Choroid plexus epithelial cell (primary cell): ENCODE data around the gene GALNT13.

Experiments
- DNase-seq: peaks from one replicate; pipeline ENCODE4 v3.0.0-alpha.2; 2010; ENCODE audit warnings: low read depth
- H3K4me3 ChIP-seq: 2 replicates; pipeline ENCODE4 v1.5.1; 2011; ENCODE audit warnings: low read depth, mild to moderate bottlenecking, control low read depth, low read length, moderate library complexity
- CTCF ChIP-seq: conservative IDR thresholded peaks from 2 replicates; pipeline ENCODE4 v1.5.1; 2011; ENCODE audit warnings: low read depth, mild to moderate bottlenecking, control low read depth, inconsistent platforms, low read length, moderate library complexity

GALNT13 gene

GRCh38 chr2:154228566-154229280 lies 357.0 kb downstream of the GALNT13 start:
- no peak for TF ChIP-seq CTCF
- no peak for DNase-seq
- H3K4me3 ChIP-seq = no peak overlapping the region

DNA sequence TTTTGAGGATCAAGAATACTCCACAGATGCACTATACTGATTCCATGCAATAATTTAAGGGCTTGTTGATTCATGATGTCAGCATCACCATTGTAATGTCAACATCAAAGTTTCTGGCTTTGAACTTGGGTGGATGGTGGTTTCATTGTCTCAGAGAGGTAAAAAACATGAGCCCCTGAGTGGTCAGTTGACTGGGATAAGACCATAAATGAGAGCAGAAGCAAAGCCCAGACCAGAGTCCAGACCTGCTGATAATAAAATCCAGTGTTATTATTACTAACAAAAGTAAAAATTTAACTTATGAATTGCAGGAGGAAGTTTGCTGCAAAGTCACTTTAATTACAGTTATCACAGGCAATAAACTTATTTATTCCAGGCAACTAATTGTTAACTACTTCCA lies 358.2 kb downstream of the GALNT13 start:
- no peak for DNase-seq
- H3K4me3 ChIP-seq = no peak overlapping the region
- TF ChIP-seq CTCF = no peak

GRCh38 chr2:154231021-154231420 lies 359.3 kb downstream of the GALNT13 start:
- no peak for TF ChIP-seq CTCF
- no peak for DNase-seq
- H3K4me3 ChIP-seq = no peak overlapping the region

DNA sequence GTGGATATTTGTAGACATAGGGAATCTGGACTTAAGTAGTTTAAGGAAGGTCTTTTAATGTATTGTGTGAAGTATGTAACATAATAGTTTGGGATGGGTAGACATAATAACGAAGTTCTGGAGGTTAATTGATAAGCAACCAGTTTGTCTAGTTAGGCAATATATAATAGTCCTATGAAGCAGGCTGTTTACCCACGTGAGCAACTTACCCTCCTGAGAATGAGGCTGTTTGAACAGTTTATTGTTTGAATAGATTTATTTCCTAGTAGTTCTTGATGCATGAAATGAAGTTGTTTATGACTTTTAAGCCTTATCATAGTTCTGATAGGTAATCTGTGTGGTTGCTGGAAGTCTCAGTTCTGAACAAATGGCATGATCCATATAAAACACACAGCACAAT lies 361.5 kb downstream of the GALNT13 start:
- no peak for TF ChIP-seq CTCF
- no peak for DNase-seq
- no peak overlapping the region for H3K4me3 ChIP-seq

GRCh38 chr2:154238252-154238651 lies 366.5 kb downstream of the GALNT13 start:
- H3K4me3 ChIP-seq = no peak overlapping the region
- no peak for DNase-seq
- no peak for TF ChIP-seq CTCF

DNA sequence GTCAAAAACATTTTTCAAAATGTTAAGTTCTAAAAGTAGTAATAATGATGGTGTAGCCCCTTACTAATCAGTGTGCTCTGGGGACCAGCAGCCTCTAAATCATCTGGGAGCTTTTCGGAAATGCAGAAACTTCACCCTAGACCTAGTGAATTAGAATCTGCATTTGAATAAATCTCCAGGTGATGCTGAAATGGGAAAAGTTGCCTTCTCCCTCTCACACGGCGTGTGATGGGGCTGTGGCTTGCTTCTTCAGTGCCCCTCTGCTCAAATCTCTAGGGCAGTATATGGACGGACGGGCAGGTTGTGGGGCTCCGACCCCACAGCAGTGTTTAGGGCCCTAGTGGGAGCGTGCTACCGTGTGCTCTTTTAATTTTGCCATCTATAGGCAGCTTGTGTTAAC lies 368.6 kb downstream of the GALNT13 start:
- no peak for TF ChIP-seq CTCF

DNA sequence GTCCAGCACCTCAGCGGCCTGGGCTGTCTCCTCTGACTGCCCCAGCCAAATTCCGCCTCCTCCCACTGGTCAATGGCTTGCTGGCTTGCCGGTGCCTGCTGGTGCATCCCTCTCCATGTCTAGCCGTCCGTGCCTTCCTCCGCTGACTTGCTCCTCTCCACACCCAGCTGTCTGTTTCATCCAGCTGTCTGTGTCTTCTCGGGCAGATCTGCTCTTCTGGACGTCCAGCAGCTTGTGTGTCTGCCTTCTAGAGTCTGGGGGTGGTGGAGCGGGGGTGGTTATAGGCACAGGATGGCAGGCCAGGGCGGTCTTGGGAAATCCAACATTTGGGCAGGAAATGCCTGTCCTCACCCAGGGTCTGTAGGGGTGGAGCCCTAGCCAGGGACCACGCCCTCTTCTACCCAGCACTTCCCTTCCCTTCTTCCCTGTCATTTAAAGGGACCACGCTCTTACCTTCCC lies 369.2 kb downstream of the GALNT13 start:
- TF ChIP-seq CTCF = no peak
- no peak overlapping the region for H3K4me3 ChIP-seq
- no peak for DNase-seq

More for the DNA sequence above, 368.6 kb downstream of the GALNT13 start:
- DNase-seq = no peak
- H3K4me3 ChIP-seq = no peak overlapping the region
